HL-60 (cell line): ENCODE results near the gene E2F8.

Source experiments
- POLR2AphosphoS5 ChIP-seq: IDR thresholded peaks from 2 replicates; pipeline ENCODE4 v1.6.1; 2012; ENCODE audit warnings: low read depth
- TF ChIP-seq, protein P1 (sequence below): IDR thresholded peaks from one replicate; pipeline ENCODE4 v1.5.1; 2011; ENCODE audit warnings: low read length, control low read depth, inconsistent platforms; ENCODE audit not compliant: insufficient read depth

- TF ChIP-seq, protein P1, sequence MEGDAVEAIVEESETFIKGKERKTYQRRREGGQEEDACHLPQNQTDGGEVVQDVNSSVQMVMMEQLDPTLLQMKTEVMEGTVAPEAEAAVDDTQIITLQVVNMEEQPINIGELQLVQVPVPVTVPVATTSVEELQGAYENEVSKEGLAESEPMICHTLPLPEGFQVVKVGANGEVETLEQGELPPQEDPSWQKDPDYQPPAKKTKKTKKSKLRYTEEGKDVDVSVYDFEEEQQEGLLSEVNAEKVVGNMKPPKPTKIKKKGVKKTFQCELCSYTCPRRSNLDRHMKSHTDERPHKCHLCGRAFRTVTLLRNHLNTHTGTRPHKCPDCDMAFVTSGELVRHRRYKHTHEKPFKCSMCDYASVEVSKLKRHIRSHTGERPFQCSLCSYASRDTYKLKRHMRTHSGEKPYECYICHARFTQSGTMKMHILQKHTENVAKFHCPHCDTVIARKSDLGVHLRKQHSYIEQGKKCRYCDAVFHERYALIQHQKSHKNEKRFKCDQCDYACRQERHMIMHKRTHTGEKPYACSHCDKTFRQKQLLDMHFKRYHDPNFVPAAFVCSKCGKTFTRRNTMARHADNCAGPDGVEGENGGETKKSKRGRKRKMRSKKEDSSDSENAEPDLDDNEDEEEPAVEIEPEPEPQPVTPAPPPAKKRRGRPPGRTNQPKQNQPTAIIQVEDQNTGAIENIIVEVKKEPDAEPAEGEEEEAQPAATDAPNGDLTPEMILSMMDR, result no peak
- no peak for TF ChIP-seq POLR2AphosphoS5
Measured at GRCh38 chr11:19239039-19239438, 1.7 kb downstream of the E2F8 start.
